HG03139 (cell line): Measurements from ENCODE around the gene DNAJC7.
"Not testable (repeated sequence)": the region's sequence is repeated elsewhere in the genome, so short reads cannot be mapped to it uniquely, and the experiment has no call there.

Source experiments
- ATAC-seq: cut with Tn5 transposase; IDR thresholded peaks from one replicate; pipeline ENCODE4 v1.9.1; 2021; ENCODE audit not compliant: unreplicated experiment

The DNAJC7 gene

GRCh38 chr17:41959336-41960095 is 57.7 kb downstream of the DNAJC7 start:
- ATAC-seq = no peak

GRCh38 chr17:41959030-41959335 is 58.3 kb downstream of the DNAJC7 start:
- no peak for ATAC-seq

- no peak for ATAC-seq
These were observed 59.3 kb downstream of the DNAJC7 start for GRCh38 chr17:41957869-41958439.

GRCh38 chr17:41957031-41957868 is 60.0 kb downstream of the DNAJC7 start:
- no peak for ATAC-seq

GRCh38 chr17:41956522-41956921 is 60.7 kb downstream of the DNAJC7 start:
- ATAC-seq = no peak

- ATAC-seq = no peak
These were observed 68.3 kb downstream of the DNAJC7 start for GRCh38 chr17:41948762-41949460.

DNA sequence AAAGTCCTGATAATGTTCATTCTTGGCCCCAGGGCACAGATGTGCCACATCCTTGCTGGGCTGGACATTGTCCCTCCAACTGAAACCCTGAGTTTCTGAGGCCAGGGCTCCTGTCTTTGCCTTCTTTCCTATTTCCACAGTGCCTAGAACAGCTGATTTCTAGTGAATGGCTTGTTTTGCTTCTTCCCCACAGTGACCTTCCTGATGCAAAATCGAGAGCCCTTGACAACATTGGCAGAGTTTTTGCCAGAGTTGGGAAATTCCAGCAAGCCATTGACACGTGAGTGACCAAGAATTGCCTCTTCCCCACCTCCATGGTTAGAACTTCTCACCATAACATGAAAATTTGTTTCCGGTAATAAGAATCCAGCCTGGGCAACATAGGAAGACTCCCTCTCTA is 72.3 kb downstream of the DNAJC7 start:
- ATAC-seq = no peak

- ATAC-seq = no peak
These were observed 73.7 kb downstream of the DNAJC7 start for GRCh38 chr17:41943492-41943891.

- no peak for ATAC-seq
These were observed 74.4 kb downstream of the DNAJC7 start for GRCh38 chr17:41942626-41943373.

GRCh38 chr17:41941168-41941567 is 76.1 kb downstream of the DNAJC7 start:
- ATAC-seq = no peak

DNA sequence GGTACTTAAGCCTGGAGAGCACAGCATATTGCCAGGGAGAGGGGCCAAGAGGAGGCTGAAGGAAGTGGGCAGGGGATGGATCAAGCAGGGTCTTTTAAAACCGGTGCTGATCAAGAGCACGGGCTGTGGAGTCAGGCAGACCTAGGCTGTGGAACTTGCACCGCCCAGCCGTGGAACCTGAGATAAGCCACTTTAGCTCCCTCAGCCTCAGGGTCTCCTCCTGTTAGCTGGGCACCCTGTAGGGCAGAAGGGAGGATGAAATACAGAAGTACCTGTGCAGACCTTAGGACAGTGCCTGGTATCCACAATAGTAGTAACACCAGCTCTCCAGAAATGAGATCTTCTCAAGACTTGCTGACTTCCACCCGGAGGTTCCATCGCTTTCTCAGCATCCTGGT is 77.5 kb downstream of the DNAJC7 start:
- no peak for ATAC-seq

GRCh38 chr17:41939044-41939692 is 78.1 kb downstream of the DNAJC7 start:
- ATAC-seq = no peak

DNA sequence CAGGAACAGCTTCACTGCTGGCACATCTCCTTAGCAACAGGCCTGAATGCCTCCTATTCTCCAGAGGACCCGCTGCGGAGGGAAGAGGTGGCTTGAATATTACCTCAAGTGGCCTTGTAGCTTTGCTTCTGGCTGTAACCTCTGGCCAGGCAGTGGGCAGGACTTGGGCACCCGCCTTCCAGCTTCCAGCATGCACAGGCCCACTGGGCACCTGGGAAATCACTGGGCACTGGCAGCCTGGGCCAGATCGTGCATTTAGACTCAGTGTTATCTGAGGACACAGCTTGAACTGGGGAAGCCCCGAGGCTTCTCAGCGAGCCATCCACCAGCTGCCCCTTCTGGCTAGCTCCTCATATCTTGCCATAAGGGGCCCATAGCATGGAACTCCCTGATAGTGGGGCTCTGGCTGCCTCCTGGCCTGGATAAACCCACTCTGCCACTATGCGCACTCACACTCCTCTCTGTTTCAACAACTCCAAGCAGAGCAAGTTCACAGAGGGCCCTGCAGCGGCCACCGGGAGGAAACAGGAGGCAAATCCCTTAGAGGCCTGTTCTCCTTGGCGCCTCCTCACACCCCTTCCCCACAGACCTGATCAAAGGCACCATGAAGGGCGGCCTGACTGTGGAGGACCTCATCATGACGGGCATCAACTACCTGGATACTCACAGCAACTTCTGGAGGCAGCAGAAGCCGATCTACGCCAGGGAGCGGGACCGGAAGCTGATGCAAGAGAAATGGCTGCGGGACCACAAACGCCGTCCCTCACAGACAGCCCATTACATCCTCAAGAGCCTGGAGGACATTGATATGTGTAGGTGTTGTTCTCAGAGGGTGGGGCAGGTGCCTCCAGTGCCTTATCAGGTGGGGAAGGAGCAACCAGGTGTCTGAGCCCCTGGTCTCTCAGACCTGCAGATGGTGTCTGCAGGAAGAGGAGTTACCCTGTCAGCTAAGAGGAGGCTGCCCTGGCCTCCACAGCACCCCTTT is 79.0 kb downstream of the DNAJC7 start:
- ATAC-seq = no peak

DNA sequence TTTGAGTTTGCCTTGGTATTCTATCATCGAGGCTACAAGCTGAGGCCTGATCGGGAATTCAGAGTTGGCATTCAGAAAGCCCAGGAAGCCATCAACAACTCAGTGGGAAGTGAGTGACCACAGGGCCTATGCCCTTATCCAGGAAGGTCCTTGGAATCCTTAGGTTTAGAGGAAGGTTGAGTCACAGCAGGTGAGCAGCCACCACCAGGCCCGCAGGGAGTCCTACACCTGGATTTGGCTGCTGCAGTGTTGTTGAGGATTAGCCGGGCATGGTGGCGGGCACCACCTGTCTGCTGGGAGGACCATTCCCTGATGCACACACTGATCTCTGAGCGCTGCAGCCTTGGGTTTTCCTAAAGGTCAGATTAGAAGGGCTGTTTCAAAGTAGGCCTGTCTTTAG is 81.6 kb downstream of the DNAJC7 start:
- ATAC-seq = no peak

DNA sequence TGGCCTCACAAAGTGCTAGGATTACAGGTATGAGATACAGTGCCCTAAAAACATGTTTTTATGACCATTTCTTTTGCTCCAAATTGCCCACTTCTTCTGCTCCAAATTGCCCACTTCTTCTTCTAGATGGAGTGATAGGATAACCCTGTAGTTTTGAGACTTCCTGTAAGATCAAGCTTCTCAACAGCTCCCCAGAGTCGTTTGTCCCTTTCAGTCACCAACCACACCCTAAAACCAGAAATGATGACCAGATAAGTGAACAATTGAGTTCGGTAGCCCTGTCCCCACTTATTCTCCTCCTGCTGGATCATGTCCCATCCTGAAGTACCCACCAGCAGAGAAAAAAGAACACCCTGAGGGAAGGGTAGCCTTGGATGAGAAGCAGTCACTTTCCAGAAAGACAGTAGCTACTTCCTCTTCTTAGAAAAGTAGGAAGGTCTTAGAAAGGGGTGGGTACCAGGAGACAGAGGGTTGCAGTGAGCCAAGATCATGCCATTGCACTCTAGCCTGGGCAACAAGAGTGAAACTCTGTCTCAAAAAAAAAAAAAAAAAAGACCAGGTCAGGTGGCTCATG is 84.3 kb downstream of the DNAJC7 start:
- ATAC-seq = no peak

DNA sequence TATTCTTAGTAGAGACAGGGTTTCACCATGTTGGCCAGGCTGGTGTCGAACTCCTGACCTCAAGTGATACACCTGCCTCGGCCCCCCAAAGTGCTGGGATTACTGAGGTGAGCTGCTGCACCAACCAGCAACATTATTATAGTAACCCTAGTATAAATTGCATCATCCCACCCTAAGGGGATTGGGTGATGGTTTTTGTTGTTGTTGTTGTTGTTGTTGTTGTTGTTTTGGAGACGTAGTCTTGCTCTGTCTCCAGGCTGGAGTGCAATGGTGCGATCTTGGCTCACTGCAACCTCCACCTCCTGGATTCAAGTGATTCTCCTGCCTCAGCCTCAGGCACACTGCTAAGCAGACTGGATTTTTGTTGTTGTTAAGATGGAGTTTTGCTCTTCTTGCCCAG is 85.5 kb downstream of the DNAJC7 start:
- ATAC-seq = not testable (repeated sequence)

GRCh38 chr17:41930833-41931156 is 86.4 kb downstream of the DNAJC7 start:
- not testable (repeated sequence) for ATAC-seq

GRCh38 chr17:41930009-41930832 is 87.0 kb downstream of the DNAJC7 start, which contains the start of gene ODAD4:
ODAD4 (plus strand) TSS chr17:41930617; CDS start chr17:41930724, 107 bp downstream.
- peak; percentile 95 for ATAC-seq
